GM19238 (cell line): Measurements from ENCODE around the gene ZNF311.
"Not testable (repeated sequence)": the region's sequence is repeated elsewhere in the genome, so short reads cannot be mapped to it uniquely, and the experiment has no call there.

Source experiments
- DNase-seq: peaks from one replicate; pipeline ENCODE4 v3.0.0; 2011; ENCODE audit warnings: low spot score; ENCODE audit not compliant: insufficient read length

ZNF311 gene

GRCh38 chr6:28953585-28954258 is 51.4 kb downstream of the ZNF311 start:
- DNase-seq, result no peak

DNA sequence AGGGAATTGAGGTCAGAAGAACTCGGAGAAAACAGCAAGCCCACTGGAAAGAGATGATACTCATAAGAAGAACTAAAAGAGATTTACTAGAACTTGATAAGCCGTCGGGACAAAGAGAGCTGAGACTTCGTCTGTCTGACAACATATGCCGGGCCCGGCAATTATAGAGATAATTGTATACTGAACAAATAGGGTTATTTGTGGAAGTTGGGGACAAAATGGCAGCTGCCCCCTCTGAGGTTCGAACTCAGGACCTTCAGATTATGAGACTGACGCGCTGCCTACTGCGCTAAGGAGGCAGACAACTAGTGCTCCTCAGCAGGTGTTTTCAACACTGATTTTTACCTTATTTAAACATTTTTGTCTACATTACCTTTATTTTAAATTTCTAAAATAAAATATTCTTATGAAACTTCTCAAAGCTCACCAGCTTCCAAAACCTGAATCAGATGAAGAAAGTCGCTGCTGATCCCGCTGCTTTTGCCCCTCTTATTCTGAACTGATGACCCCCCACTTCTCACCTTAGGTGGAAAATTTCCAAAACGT is 52.0 kb downstream of the ZNF311 start:
- peak; percentile 50 for DNase-seq

DNA sequence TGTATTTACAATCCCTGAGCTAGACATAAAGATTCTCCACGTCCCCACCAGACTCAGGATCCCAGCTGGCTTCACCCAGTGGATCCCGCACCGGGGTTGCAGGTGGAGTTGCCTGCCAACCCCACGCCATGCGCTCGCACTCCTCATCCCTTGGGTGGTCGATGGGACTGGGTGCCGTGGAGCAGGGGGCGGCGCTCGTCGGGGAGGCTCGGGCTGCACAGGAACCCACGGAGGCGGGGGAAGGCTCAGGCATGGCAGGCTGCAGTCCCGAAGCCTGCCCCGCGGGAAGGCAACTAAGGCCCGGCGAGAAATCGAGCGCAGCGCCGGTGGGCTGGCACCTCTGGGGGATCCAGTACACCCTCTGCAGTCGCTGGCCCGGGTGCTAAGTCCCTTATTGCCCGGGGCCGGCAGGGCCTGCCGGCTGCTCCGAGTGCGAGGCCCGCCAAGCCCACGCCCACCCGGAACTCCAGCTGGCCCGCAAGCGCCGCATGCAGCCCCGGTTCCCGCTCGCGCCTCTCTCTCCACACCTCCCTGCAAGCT is 55.4 kb downstream of the ZNF311 start:
- DNase-seq, result not testable (repeated sequence)

DNA sequence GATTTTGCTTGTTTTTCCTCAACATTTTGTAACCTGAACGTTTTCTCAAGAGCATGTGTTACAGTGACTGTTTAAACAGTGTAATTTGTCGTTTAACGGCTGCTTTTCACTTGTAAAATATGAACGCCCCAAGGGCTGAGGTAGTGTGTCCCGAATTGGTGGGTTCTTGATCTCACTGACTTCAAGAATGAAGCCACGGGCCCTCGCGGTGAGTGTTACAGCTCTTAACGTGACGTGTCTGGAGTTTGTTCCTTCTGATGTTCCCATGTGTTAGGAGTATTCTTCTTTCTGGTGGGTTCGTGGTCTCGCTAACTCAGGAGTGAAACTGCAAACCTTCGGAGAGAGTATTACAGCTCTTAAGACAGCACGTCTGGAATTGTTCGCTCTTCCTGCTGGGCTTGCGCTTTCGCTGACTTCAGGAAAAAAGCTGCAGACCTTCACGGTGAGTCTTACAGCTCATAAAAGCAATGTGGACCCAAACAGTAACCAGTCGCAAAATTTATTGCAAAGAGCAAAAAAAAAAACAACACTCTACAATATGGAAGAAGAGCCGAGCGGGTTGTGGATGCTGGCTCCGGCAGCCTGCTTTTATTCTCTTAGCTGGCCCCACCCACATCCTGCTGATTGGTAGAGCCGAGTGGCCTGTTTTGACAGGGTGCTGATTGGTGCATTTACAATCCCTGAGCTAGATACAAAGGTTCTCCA is 56.2 kb downstream of the ZNF311 start:
- no peak for DNase-seq

- DNase-seq, result no peak
Measured at GRCh38 chr6:28947831-28948270, 57.3 kb downstream of the ZNF311 start.

GRCh38 chr6:28947067-28947765 is 57.9 kb downstream of the ZNF311 start:
- no peak for DNase-seq

GRCh38 chr6:28945349-28945748 is 59.8 kb downstream of the ZNF311 start:
- DNase-seq, result no peak
